A549 treated with RU486 at 1 μM for 4 hours (cell line): ENCODE data around the gene DHX35. TPM values are rescaled to one million over a fixed set of nuclear protein-coding genes. Genes with fewer than 3 reads are reported as not detected.

Source experiments
- total RNA-seq: library from RNA; stranded (reverse); fragments of 200-300 nt; extraction: Qiagen RNA extraction; gene quantifications from 5 replicates; pipeline ENCODE4 v1.2.3, GENCODE V29; 2022; ENCODE audit warnings: low read depth

The DHX35 gene, protein sequence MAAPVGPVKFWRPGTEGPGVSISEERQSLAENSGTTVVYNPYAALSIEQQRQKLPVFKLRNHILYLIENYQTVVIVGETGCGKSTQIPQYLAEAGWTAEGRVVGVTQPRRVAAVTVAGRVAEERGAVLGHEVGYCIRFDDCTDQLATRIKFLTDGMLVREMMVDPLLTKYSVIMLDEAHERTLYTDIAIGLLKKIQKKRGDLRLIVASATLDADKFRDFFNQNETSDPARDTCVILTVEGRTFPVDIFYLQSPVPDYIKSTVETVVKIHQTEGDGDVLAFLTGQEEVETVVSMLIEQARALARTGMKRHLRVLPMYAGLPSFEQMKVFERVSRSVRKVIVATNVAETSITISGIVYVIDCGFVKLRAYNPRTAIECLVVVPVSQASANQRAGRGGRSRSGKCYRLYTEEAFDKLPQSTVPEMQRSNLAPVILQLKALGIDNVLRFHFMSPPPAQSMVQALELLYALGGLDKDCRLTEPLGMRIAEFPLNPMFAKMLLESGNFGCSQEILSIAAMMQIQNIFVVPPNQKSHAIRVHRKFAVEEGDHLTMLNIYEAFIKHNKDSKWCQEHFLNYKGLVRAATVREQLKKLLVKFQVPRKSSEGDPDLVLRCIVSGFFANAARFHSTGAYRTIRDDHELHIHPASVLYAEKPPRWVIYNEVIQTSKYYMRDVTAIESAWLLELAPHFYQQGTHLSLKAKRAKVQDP
- total RNA-seq: 7.5 to 8.8 TPM (median 8.0 TPM) in 5 replicates

GRCh38 chr20:38962044-38962927, at the start of gene DHX35:
TSS of gene DHX35 (plus strand) at chr20:38962344. CDS start at chr20:38962368, 24 bp downstream.

DNA sequence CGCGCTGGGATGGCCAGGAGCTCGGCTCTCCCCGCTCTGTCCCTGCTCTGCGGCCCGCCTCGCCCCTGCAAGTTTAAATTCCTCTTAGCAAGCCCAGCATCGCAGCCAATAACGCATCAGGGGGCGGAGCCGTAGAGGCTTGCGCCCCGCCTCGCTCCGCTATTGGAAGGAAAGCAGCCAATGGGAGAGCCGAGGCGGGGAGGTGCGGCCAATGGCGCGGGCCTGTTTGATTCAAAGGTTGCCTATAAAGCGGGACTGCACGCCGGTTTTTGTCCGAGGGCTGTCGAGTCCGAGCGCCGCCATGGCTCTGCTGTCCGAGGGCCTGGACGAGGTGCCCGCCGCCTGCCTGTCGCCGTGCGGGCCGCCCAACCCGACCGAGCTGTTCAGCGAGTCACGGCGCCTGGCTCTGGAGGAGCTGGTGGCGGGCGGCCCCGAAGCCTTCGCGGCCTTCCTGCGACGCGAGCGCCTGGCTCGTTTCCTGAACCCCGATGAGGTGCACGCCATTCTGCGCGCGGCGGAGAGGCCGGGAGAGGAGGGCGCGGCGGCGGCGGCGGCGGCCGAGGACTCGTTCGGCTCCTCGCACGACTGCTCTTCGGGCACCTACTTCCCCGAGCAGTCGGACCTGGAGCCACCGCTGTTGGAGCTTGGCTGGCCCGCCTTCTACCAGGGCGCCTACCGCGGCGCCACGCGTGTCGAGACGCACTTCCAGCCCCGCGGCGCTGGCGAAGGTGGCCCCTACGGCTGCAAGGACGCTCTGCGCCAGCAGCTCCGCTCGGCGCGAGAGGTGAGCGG, 35.8 kb upstream of the DHX35 start, which contains the start of gene FAM83D:
FAM83D (plus strand) TSS at position 276 of the 792 bp plus-strand sequence; CDS start at position 302, 26 bp downstream.

Other genes with a start within 250 kb of the DHX35 start
- 0.09 TPM in 1 of 5 replicates, not detected in the others for gene SLC32A1, start 237.9 kb upstream of the DHX35 start, total RNA-seq
- 8.7 to 10.7 TPM (median 9.9 TPM) in 5 replicates for gene ACTR5, start 213.9 kb upstream of the DHX35 start, total RNA-seq
- 0.06 to 0.27 TPM (median 0.16 TPM) in 5 replicates for gene PPP1R16B, start 156.6 kb upstream of the DHX35 start, total RNA-seq
- gene FAM83D, start 35.9 kb upstream of the DHX35 start, total RNA-seq: 57.5 to 78.2 TPM (median 64.8 TPM) in 5 replicates